K562 (cell line): ENCODE results near the gene GNAZ. TPM values are rescaled to one million over a fixed set of nuclear protein-coding genes. Genes with fewer than 3 reads are reported as not detected.

ENCODE experiments used
- ATAC-seq: fragments of 200-7000 bp; cut with Tn5 transposase; 3 replicates; pipeline ENCODE4 v1.9.1; 2020; ENCODE audit warnings: moderate library complexity
- BruUV-seq: library from RNA; stranded (reverse); fragments of 400-500 nt; replicated peaks from 2 replicates; lab custom pipeline; 2021; lab: Mats Ljungman, UMichigan
- CTCF ChIA-PET: fragments of 300-600 bp; formaldehyde crosslinking; extraction: SDS; loops from one replicate; lab custom pipeline; 2021; ENCODE audit warnings: low intra/inter-chr PET ratio; lab: Yijun Ruan, JAX
- POLR2A ChIA-PET: fragments of 300-600, 350-650 bp; sonication (Branson Sonifier 250); formaldehyde crosslinking; extraction: SDS; loops from one replicate; lab custom pipeline; 2021; ENCODE audit warnings: antibody characterized with exemption, inconsistent platforms; lab: Yijun Ruan, JAX
- DNase-seq, 4 experiments: peaks; one replicate each; pipeline versions ENCODE4 v3.0.0 to v3.0.0-alpha.2; 2011 to 2018; ENCODE audit warnings: low spot score in 3 of 4, mixed read lengths in 3 of 4; ENCODE audit errors: extremely low read depth in 1 of 4
- FAIRE-seq: peaks from 2 replicates; lab custom pipeline; 2011; peaks lifted over from hg19 to GRCh38; lab: Jason Lieb, UNC
- H2AFZ ChIP-seq: 2 replicates; pipeline ENCODE4 v1.6.0; 2011; ENCODE audit warnings: low read depth, low read length, control low read depth, inconsistent platforms
- H3K27ac ChIP-seq: fragments of 200-600 bp; 3 replicates; pipeline ENCODE4 v1.8.0; 2011; ENCODE audit warnings: low read depth, mild to moderate bottlenecking, control low read depth, inconsistent platforms, low read length, moderate library complexity, mixed read lengths; ENCODE audit errors: extremely low read depth
- H3K27me3 ChIP-seq, 2 experiments: fragments of 300-600 bp in 1 of 2; 2 replicates in 1 of 2; 3 replicates in 1 of 2; pipeline versions ENCODE4 v1.6.0 to v1.8.0; 2011; ENCODE audit warnings: inconsistent platforms in 2 of 2, low read length in 2 of 2, mild to moderate bottlenecking in 1 of 2, mixed read lengths in 1 of 2, moderate library complexity in 1 of 2; ENCODE audit not compliant: control insufficient read depth in 2 of 2, insufficient read depth in 2 of 2
- H3K36me3 ChIP-seq: fragments of 300-600 bp; 3 replicates; pipeline ENCODE4 v1.8.0; 2011; ENCODE audit warnings: mild to moderate bottlenecking, low read length, inconsistent platforms; ENCODE audit not compliant: control insufficient read depth, insufficient read depth
- H3K4me1 ChIP-seq, 2 experiments: fragments of 200-600 bp in 1 of 2; replicated peaks in 1 of 2; 2 replicates in 1 of 2; 3 replicates in 1 of 2; pipeline versions ENCODE4 v1.5.1 to v1.8.0; 2011; ENCODE audit warnings: inconsistent platforms in 2 of 2, low read length in 2 of 2, mild to moderate bottlenecking in 1 of 2, mixed read lengths in 1 of 2, moderate library complexity in 1 of 2; ENCODE audit not compliant: control insufficient read depth in 2 of 2, insufficient read depth in 2 of 2
- H3K4me2 ChIP-seq: 2 replicates; pipeline ENCODE4 v1.6.1; 2011; ENCODE audit warnings: low read length, control low read depth, inconsistent platforms, mixed read lengths; ENCODE audit not compliant: insufficient read depth
- H3K4me3 ChIP-seq: fragments of 200-600 bp; sonication (generic), shearing (Covaris generic); 2 replicates; pipeline ENCODE4 v1.5.1; 2016; ENCODE audit warnings: control low read depth, inconsistent platforms
- H3K79me2 ChIP-seq: fragments of 200-600 bp; 3 replicates; pipeline ENCODE4 v1.8.0; 2011; ENCODE audit warnings: low read length, inconsistent platforms; ENCODE audit not compliant: control insufficient read depth, insufficient read depth
- H3K9ac ChIP-seq, 2 experiments: 2 replicates each; pipeline versions ENCODE4 v1.6.0 to v1.6.1; 2011; ENCODE audit warnings: low read depth in 2 of 2, low read length in 2 of 2, control low read depth in 1 of 2, inconsistent platforms in 1 of 2, mild to moderate bottlenecking in 1 of 2, mixed read lengths in 1 of 2; ENCODE audit not compliant: insufficient read depth in 1 of 2
- H3K9me1 ChIP-seq: one replicate; pipeline ENCODE4 v1.6.0; 2011; ENCODE audit warnings: inconsistent platforms, mild to moderate bottlenecking, low read length, moderate library complexity; ENCODE audit not compliant: control insufficient read depth, insufficient read depth
- H3K9me3 ChIP-seq: replicated peaks from 2 replicates; pipeline ENCODE4 v1.5.1; 2011; ENCODE audit warnings: low read depth, low read length, inconsistent platforms; ENCODE audit not compliant: control insufficient read depth, insufficient read depth
- H4K20me1 ChIP-seq: replicated peaks from 2 replicates; pipeline ENCODE4 v1.6.1; 2011; ENCODE audit warnings: low read length, inconsistent platforms, mixed read lengths; ENCODE audit not compliant: control insufficient read depth, insufficient read depth
- ETV6 ChIP-seq, 3 experiments: fragments of 150-350 bp in 1 of 3; sonication (generic) in 1 of 3; formaldehyde crosslinking in 1 of 3; IDR thresholded peaks; 2 replicates each; pipeline versions ENCODE4 v1.6.1 to v1.8.0; 2014 to 2022; ENCODE audit warnings: borderline replicate concordance in 2 of 3, low read depth in 2 of 3, antibody characterized with exemption in 1 of 3, low read length in 1 of 3, mild to moderate bottlenecking in 1 of 3, missing genetic modification reagents in 1 of 3
- GATAD2A ChIP-seq: fragments of 450-650 bp; IDR thresholded peaks from 2 replicates; pipeline ENCODE4 v1.6.1; 2017
- GTF2A2 ChIP-seq: IDR thresholded peaks from 2 replicates; pipeline ENCODE4 v1.6.1; 2016; ENCODE audit warnings: mild to moderate bottlenecking, missing genetic modification characterization, missing compliant biosample characterization
- HCFC1 ChIP-seq: IDR thresholded peaks from 2 replicates; pipeline ENCODE4 v1.6.1; 2012; ENCODE audit warnings: low read depth, low read length, improper control_type of control experiment
- HMGN3 ChIP-seq: IDR thresholded peaks from 2 replicates; pipeline ENCODE4 v1.6.1; 2011; ENCODE audit warnings: borderline replicate concordance, low read depth, mild to moderate bottlenecking, mixed read lengths, low read length; ENCODE audit not compliant: insufficient read length; ENCODE audit errors: extremely low read depth
- MBD1 ChIP-seq: fragments of 250-450 bp; sonication (Bioruptor Pico); IDR thresholded peaks from 2 replicates; pipeline ENCODE4 v1.8.0; 2022; ENCODE audit warnings: inconsistent platforms
- MLLT1 ChIP-seq, 2 experiments: fragments of 450-650 bp; IDR thresholded peaks; 2 replicates each; pipeline ENCODE4 v1.6.1; 2016
- NBN ChIP-seq: fragments of 450-650 bp; IDR thresholded peaks from 2 replicates; pipeline ENCODE4 v1.6.1; 2016; ENCODE audit warnings: low read depth, mild to moderate bottlenecking
- NR4A1 ChIP-seq, 2 experiments: fragments of 250-450 bp in 1 of 2; fragments of 450-650 bp in 1 of 2; sonication (Bioruptor Pico) in 1 of 2; IDR thresholded peaks; 2 replicates each; pipeline versions ENCODE4 v1.4.0 to v1.6.1; 2016 to 2020; ENCODE audit warnings: mild to moderate bottlenecking in 2 of 2, missing compliant biosample characterization in 1 of 2, missing genetic modification characterization in 1 of 2, moderate library complexity in 1 of 2
- SIN3B ChIP-seq: fragments of 450-650 bp; IDR thresholded peaks from 2 replicates; pipeline ENCODE4 v1.6.1; 2017; ENCODE audit warnings: low read depth, mild to moderate bottlenecking, moderate library complexity
- TBL1XR1 ChIP-seq, 2 experiments: IDR thresholded peaks; 2 replicates each; pipeline ENCODE4 v1.6.1; 2012; ENCODE audit warnings: improper control_type of control experiment in 2 of 2, low read length in 2 of 2, mild to moderate bottlenecking in 1 of 2
- TRIM24 ChIP-seq, 2 experiments: fragments of 450-650 bp; IDR thresholded peaks; 2 replicates each; pipeline ENCODE4 v1.6.1; 2016
- XRCC4 ChIP-seq: IDR thresholded peaks from one replicate; pipeline ENCODE4 v1.6.1; 2011; ENCODE audit not compliant: insufficient read depth, insufficient read length; ENCODE audit errors: extremely low read depth
- ZNF583 ChIP-seq: fragments of 250-450 bp; sonication (Bioruptor Pico); IDR thresholded peaks from 2 replicates; pipeline ENCODE4 v1.4.0; 2020
- WGBS: fragments of 100-300 bp; shearing (Covaris generic); methylation state at CpG from one replicate; pipeline ENCODE4 v1.1.6; 2016; ENCODE audit warnings: low coverage, mixed read lengths; ENCODE audit not compliant: insufficient coverage; ENCODE audit errors: missing lambda C conversion rate; 5-methylcytosine and 5-hydroxymethylcytosine counted together
- in situ Hi-C: fragments of 300-500 bp; cut with MboI; formaldehyde crosslinking; loops from 4 replicates; pipeline ENCODE4 v1.15.0; 2018; ENCODE audit warnings: inconsistent platforms, mixed read lengths
- intact Hi-C: fragments of 100-400 bp; cut with micrococcal nuclease; formaldehyde crosslinking; loops from 2 replicates; pipeline ENCODE4 v1.14.2; 2022
- polyA plus RNA-seq, 8 experiments: library from polyadenylated mRNA; depleted of rRNA in 4 of 8; stranded (reverse) in 5 of 8; unstranded in 3 of 8; fragments of >200 nt; fragmentation: Nextera tagmentation in 2 of 8; fragmentation: Illumina TruSeq in 1 of 8; extraction: Ambion mirVana in 2 of 8; extraction: Trizol in 1 of 8; gene quantifications; 2 replicates each; pipeline versions ENCODE4 v1.2.1 to v1.2.3, GENCODE V29; 2011 to 2014; ENCODE audit warnings: inconsistent platforms in 1 of 8, missing spikeins in 1 of 8
- total RNA-seq, 7 experiments: library from RNA; depleted of rRNA in 6 of 7; stranded (reverse); fragments of >200 nt in 6 of 7; fragmentation: Illumina TruSeq in 2 of 7; extraction: Trizol in 2 of 7; gene quantifications; 2 replicates each; pipeline versions ENCODE4 v1.2.1 to v1.2.3, GENCODE V29; 2011 to 2021; ENCODE audit warnings: low replicate concordance in 1 of 7

GNAZ gene
- total and polyA plus RNA-seq, 9 of the 15 experiments (the other 6 are each of a cell fraction or from before 2014, with no cell fraction given): 0.04 to 0.22 (median 0.13) TPM; not detected in 3

- 0 out of 4 replicates have a peak, but pooled peaks of 1 of the 2 experiments have one; percentile 13 for TF ChIP-seq ETV6 (IDR thresholded peaks at IDR 0.05; ENCODE audit: borderline replicate concordance in 1 of 2, low read depth in 2 of 2, low read length in 1 of 2)
- TF ChIP-seq ETV6 (CRISPR knock-in tag; IDR thresholded peaks at IDR 0.05; ENCODE audit: borderline replicate concordance): no peak
- no peak for TF ChIP-seq SIN3B
- no peak for TF ChIP-seq HMGN3
- no peak for TF ChIP-seq NBN
- peak; percentile 15; the same call in 1 of the 2 replicates for TF ChIP-seq HCFC1
- peak in 1 of 2 experiments; percentile 11; a peak in 1 of 4 replicates for TF ChIP-seq TBL1XR1 (IDR thresholded peaks at IDR 0.05; ENCODE audit: low read length in 2 of 2)
Observed at GRCh38 chr22:23098230-23098705, 27.9 kb downstream of the GNAZ start (continued).

- H3K9me3 ChIP-seq: no peaks in the 10 kb centered on the region
- H2AFZ ChIP-seq: no peak overlapping the region
- H3K27ac ChIP-seq: no peak overlapping the region
- intact Hi-C loops (no loop called here), in situ Hi-C loops (no loop called here)
- BruUV-seq: no TSS peak
- H3K4me3 ChIP-seq: no peak overlapping the region
- peaks cover 17% of the 10 kb centered on the region for H3K9me1 ChIP-seq
- FAIRE-seq (no peak), ATAC-seq (no peak), DNase-seq (peak in 2 of 4 experiments; percentile 63)
- H3K27me3 ChIP-seq: peaks cover 95 to 100% of the 10 kb centered on the region in 2 experiments
- peak overlapping the region in 1 of 2 experiments; percentile 30; a peak in 2 of 4 replicates for H3K9ac ChIP-seq
- peaks cover 0 to 45% of the 10 kb centered on the region in 2 experiments; a peak in 3 of 5 replicates for H3K4me1 ChIP-seq
- CTCF ChIA-PET: no interaction called here
- no peaks in the 10 kb centered on the region for H3K79me2 ChIP-seq
- no peaks in the 10 kb centered on the region for H3K36me3 ChIP-seq
- peaks cover 100% of the 10 kb centered on the region for H4K20me1 ChIP-seq
- no peak overlapping the region for H3K4me2 ChIP-seq
- WGBS: under 1% methylated on average over 28 of the region's 28 CpGs
- POLR2A ChIA-PET: interaction anchor here (0.5 to 19.9 kb wide), 8 partner anchors 13 to 36 kb away, joined by 3 to 414 read pairs (median 6); partner anchors contain the start of gene GNAZ
- TF ChIP-seq SIN3B: no peak
- TF ChIP-seq TRIM24 (IDR thresholded peaks at IDR 0.05): no peak
- TF ChIP-seq GATAD2A: no peak
- no peak for TF ChIP-seq ZNF583 (CRISPR knock-in tag)
- TF ChIP-seq NR4A1 (CRISPR knock-in tag; IDR thresholded peaks at IDR 0.05): no peak
- TF ChIP-seq NR4A1 (tag; IDR thresholded peaks at IDR 0.05): no peak
- no peak for TF ChIP-seq MLLT1 (IDR thresholded peaks at IDR 0.05)
- no peak for TF ChIP-seq GTF2A2 (tag)
- no peak for TF ChIP-seq MBD1 (CRISPR knock-in tag)
- TF ChIP-seq ETV6 (IDR thresholded peaks at IDR 0.05; ENCODE audit: borderline replicate concordance in 1 of 2, low read depth in 2 of 2, low read length in 1 of 2): peak in 1 of 2 experiments; percentile 20; a peak in 1 of 4 replicates
- no peak for TF ChIP-seq ETV6 (CRISPR knock-in tag; IDR thresholded peaks at IDR 0.05; ENCODE audit: borderline replicate concordance)
- no peak for TF ChIP-seq XRCC4
Observed at GRCh38 chr22:23098718-23099530, 28.6 kb downstream of the GNAZ start.
